ENCODE measurements around the gene KSR1.

GRCh38 chr17:27622986-27623385 lies 166.7 kb downstream of the KSR1 start:
- TF ChIP-seq PKNOX1 (IDR thresholded peaks at IDR 0.05) (no peak), ELF4 (IDR thresholded peaks at IDR 0.05) (no peak)
